ENCODE data around the gene SULT4A1.

DNA sequence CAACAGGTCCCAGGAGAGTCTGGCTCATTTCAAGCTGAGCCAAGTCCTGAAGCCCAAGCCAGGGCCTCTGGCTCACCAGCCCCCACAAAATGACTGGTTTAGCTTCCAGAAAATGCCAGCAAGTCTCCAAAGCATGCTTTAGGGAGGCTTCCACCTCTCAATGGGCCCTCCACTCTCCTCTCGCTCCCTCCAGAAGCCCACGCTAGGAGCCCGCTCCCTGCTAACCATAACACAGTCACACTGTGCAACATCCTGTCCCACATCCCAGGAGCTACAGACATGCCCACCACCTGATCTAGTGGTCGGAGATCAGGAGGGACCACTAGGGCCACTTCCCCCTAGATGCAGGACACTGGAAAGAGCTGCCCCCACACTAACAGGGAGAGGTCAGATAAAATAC lies 6.9 kb downstream of the SULT4A1 start:
- TF ChIP-seq, protein P1, sequence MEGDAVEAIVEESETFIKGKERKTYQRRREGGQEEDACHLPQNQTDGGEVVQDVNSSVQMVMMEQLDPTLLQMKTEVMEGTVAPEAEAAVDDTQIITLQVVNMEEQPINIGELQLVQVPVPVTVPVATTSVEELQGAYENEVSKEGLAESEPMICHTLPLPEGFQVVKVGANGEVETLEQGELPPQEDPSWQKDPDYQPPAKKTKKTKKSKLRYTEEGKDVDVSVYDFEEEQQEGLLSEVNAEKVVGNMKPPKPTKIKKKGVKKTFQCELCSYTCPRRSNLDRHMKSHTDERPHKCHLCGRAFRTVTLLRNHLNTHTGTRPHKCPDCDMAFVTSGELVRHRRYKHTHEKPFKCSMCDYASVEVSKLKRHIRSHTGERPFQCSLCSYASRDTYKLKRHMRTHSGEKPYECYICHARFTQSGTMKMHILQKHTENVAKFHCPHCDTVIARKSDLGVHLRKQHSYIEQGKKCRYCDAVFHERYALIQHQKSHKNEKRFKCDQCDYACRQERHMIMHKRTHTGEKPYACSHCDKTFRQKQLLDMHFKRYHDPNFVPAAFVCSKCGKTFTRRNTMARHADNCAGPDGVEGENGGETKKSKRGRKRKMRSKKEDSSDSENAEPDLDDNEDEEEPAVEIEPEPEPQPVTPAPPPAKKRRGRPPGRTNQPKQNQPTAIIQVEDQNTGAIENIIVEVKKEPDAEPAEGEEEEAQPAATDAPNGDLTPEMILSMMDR (IDR thresholded peaks at IDR 0.05), result no peak
- TF ChIP-seq POLR2A (IDR thresholded peaks at IDR 0.05), result no peak
